PC-9 (cell line): ENCODE results near the gene PIPOX.

Source experiments
- EZH2 ChIP-seq: fragments of 200-600 bp; sonication (generic); IDR thresholded peaks from 2 replicates; pipeline ENCODE4 v1.8.0; 2017; ENCODE audit warnings: antibody characterized with exemption, low read depth
- TF ChIP-seq, protein P1 (sequence below): fragments of 200-600 bp; sonication (generic); conservative IDR thresholded peaks from 2 replicates; pipeline ENCODE4 v1.6.1; 2017; ENCODE audit warnings: mixed run types, antibody characterized with exemption, mild to moderate bottlenecking, moderate library complexity

DNA sequence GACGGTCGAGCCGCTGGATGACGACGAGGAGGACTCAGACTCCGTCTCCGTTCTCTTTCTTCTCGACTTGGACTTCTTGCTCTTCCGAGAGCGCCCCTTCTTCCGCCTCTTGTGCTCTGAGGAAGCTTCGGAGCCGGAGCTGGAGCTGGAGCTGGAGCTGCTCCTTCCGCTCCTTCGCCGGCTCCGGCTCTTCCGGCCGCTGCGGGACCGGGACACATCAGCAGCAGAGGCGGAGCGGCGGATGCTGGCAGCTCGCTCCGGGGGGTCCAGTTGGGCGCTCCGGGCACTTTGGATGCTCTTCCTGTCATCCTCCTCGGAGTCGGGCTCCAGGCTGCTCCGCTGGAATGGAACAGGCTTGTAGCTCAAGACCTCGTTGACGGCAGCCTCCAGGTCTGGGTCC lies 36.9 kb downstream of the PIPOX start:
- TF ChIP-seq, protein P1, sequence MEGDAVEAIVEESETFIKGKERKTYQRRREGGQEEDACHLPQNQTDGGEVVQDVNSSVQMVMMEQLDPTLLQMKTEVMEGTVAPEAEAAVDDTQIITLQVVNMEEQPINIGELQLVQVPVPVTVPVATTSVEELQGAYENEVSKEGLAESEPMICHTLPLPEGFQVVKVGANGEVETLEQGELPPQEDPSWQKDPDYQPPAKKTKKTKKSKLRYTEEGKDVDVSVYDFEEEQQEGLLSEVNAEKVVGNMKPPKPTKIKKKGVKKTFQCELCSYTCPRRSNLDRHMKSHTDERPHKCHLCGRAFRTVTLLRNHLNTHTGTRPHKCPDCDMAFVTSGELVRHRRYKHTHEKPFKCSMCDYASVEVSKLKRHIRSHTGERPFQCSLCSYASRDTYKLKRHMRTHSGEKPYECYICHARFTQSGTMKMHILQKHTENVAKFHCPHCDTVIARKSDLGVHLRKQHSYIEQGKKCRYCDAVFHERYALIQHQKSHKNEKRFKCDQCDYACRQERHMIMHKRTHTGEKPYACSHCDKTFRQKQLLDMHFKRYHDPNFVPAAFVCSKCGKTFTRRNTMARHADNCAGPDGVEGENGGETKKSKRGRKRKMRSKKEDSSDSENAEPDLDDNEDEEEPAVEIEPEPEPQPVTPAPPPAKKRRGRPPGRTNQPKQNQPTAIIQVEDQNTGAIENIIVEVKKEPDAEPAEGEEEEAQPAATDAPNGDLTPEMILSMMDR = no peak
- no peak for TF ChIP-seq EZH2
